SU-DHL-6 (cell line): ENCODE data around the gene HNRNPUL1.

Source experiments
- EZH2phosphoT487 ChIP-seq: fragments of 200-600 bp; sonication (generic), shearing (Covaris generic); conservative IDR thresholded peaks from 2 replicates; pipeline ENCODE4 v1.6.1; 2018; ENCODE audit warnings: mild to moderate bottlenecking, antibody characterized with exemption, low read length, moderate library complexity, mixed read lengths
- TF ChIP-seq, protein P1 (sequence below): fragments of 200-600 bp; sonication (generic); IDR thresholded peaks from one replicate; pipeline ENCODE4 v1.5.1; 2017; ENCODE audit warnings: antibody characterized with exemption, mild to moderate bottlenecking, low read length, moderate library complexity; ENCODE audit not compliant: insufficient read depth, poor library complexity, severe bottlenecking

DNA sequence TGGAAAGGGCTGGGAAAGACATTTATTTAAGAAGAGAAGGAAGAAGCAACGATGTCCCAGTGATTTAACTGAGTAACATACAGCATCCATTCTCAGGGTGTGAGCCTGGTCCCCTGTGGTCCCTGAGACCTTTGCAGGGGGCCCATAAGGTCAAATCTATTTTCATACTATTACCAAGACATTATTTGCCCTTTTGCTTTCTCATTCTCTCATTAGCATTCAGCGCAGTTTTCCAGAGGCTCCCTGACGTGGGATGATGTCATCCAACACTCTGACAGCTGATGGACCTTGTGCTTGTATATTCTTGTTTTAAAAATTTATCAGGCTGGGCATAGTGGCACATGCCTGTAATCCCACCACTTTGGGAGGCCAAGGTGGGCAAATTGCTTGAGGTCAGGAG is 18.3 kb upstream of the HNRNPUL1 start:
- TF ChIP-seq, protein P1, sequence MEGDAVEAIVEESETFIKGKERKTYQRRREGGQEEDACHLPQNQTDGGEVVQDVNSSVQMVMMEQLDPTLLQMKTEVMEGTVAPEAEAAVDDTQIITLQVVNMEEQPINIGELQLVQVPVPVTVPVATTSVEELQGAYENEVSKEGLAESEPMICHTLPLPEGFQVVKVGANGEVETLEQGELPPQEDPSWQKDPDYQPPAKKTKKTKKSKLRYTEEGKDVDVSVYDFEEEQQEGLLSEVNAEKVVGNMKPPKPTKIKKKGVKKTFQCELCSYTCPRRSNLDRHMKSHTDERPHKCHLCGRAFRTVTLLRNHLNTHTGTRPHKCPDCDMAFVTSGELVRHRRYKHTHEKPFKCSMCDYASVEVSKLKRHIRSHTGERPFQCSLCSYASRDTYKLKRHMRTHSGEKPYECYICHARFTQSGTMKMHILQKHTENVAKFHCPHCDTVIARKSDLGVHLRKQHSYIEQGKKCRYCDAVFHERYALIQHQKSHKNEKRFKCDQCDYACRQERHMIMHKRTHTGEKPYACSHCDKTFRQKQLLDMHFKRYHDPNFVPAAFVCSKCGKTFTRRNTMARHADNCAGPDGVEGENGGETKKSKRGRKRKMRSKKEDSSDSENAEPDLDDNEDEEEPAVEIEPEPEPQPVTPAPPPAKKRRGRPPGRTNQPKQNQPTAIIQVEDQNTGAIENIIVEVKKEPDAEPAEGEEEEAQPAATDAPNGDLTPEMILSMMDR: no peak
- TF ChIP-seq EZH2phosphoT487: no peak
